SIG-M5 treated with dmso at 0.1 percent for 504 hours (cell line): Measurements from ENCODE around the gene ATP2B1.
A peak's percentile ranks its signal among the peaks of the same experiment; 100 is the strongest.

Source experiments
- DNase-seq: peaks from one replicate; lab custom pipeline; 2025; ENCODE audit not compliant: unreplicated experiment; lab: John Stamatoyannopoulos, UW

ATP2B1 gene

GRCh38 chr12:89694542-89694941 lies 14.1 kb downstream of the ATP2B1 start:
- DNase-seq: no peak

GRCh38 chr12:89693639-89694202 lies 14.9 kb downstream of the ATP2B1 start:
- DNase-seq: no peak

DNA sequence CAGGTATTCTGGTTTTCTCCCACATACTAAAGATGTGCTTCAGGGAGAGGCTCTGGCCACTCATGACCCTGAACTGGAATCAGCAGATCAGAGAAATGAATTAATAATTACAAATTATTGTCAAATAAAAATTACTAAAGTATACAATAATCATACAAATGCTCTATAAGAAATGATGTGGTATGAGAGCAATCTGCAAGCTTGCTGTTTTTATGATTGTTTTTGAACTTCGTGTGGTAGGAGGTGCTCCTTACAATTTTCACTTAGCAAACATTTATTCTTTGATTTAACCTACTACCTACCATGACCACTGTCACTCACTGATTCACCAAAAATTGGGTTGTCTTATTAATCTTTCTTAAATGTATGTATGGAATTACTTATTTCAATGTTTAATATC lies 16.2 kb downstream of the ATP2B1 start:
- DNase-seq: no peak

DNA sequence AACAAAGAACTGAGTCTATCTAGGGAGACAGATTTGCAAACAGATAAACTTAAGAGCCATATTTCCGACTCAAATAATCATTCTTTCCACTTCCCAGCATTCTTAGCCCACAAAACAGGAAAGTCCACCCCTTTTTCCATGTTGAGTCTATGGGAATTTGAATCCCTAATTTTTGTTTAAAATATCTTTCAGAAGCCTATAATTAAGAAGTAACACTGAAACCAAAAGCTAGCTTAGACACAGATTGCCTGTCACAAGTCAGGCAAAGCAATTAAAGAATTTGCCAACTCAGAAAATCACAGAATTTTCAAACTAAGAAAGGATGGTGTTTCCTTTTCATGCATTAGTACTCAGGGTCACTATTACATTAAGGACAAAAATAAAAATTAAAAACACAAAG lies 17.0 kb downstream of the ATP2B1 start:
- no peak for DNase-seq

GRCh38 chr12:89690925-89691324 lies 17.7 kb downstream of the ATP2B1 start:
- DNase-seq: no peak

GRCh38 chr12:89689306-89689705 lies 19.3 kb downstream of the ATP2B1 start:
- DNase-seq: no peak

DNA sequence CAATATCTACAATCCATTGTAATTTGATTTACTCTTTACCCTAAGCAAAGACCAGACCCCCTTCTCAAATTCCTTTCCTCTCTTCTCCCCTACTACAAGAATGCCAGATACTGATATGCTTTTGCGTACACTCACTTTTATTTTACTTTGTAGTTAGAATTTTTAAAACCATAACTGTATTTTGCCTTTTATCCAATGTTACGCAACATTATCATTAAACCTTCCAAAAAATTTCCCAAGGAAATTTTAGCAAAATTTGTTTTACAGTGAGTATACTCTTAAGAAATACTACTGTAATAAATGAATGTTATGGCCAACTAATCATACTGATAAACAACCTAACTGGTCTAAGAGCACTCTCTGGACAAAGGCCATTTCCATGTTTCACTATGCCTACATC lies 22.3 kb downstream of the ATP2B1 start:
- no peak for DNase-seq

DNA sequence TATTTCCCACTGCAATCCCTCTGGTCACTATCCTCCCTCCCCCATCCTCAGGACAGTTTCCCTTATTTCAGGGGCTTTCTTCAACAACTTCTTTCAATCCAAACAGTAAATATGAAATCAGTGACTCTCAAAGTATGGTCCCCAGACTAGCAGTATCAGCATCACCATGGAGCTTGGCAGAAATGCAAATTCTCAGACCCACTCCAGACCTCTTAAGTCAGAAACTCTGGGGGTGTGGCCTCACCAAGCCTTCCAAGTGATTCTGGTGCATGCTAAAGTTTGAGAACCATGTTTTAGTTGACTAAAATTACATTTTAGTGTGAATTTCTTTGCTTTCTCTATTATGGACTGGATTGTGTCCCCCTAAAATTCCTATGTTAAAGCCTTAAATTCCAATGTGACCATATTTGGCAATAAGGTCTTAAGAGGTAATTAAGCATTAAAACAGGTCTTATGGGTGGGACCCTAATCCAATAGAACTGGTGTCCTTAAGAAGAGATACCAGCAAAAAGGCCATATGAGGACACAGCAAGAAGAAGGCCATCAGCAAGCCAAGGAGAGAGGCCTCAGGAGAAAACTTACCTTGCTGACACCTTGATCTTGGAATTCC lies 23.2 kb downstream of the ATP2B1 start:
- no peak for DNase-seq

- DNase-seq: no peak
Observed at GRCh38 chr12:89684136-89684535, 24.5 kb downstream of the ATP2B1 start.

- DNase-seq: no peak
Observed at GRCh38 chr12:89682284-89682683, 26.4 kb downstream of the ATP2B1 start.

- no peak for DNase-seq
Observed at GRCh38 chr12:89680409-89680808, 28.2 kb downstream of the ATP2B1 start.

- DNase-seq: no peak
Observed at GRCh38 chr12:89679631-89680030, 29.0 kb downstream of the ATP2B1 start.

GRCh38 chr12:89678225-89678624 lies 30.4 kb downstream of the ATP2B1 start:
- DNase-seq: no peak

- DNase-seq: no peak
Observed at GRCh38 chr12:89676930-89677329, 31.7 kb downstream of the ATP2B1 start.

- no peak for DNase-seq
Observed at GRCh38 chr12:89674326-89674942, 34.2 kb downstream of the ATP2B1 start.

DNA sequence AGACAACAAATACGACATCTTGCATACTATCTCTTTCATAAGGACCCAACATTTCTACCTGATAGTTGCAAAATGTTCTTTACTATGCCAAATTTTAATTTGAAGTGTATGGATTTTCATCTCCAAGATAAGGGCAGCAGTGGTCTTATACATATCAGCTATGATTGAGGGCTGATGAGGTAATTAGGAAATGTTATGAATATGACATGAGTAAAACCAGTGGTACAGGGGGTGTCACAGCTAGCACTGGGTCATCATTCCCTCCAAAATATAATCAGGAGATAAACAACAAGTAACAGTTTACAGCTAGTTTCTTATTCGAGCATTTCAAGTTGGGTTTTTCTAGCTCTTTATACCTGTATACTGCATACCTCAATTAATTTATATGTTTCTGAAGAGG lies 35.0 kb downstream of the ATP2B1 start:
- DNase-seq: no peak

DNA sequence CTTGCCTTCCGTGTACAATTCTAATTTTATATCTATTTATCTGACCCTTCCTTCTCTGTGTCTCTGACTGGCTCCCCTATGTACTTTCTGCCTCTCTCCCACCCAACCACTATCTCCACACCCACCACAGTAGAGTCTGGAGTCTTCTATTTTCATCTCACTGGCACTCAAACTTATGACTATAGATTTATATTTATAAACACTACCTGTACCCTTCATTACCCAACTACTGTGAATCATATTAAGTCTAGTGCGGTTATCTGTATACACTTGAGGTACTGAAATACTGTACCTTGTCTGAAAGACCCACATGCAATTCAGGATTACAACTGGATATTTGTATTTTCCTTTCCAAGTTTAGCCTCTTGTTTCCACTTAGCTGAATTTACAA lies 36.1 kb downstream of the ATP2B1 start:
- no peak for DNase-seq

DNA sequence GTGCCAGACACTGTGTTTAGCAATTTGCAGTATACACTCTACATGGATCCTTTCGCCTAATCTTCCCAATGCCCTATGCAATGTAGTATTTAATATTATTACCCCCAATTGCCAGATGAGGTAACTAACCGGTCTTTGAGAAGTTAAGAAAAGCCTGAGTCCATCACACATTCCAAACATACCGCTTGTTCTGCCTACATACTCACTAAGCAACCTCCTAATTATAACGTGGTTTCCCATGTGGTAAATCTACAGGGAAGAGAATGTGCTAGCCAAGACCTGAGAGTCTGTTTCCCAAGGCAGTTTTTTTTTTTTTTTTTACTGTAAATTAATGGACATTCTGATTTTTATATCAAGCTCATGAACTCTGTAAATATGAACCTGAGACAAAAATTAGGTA lies 37.2 kb downstream of the ATP2B1 start:
- DNase-seq: no peak

DNA sequence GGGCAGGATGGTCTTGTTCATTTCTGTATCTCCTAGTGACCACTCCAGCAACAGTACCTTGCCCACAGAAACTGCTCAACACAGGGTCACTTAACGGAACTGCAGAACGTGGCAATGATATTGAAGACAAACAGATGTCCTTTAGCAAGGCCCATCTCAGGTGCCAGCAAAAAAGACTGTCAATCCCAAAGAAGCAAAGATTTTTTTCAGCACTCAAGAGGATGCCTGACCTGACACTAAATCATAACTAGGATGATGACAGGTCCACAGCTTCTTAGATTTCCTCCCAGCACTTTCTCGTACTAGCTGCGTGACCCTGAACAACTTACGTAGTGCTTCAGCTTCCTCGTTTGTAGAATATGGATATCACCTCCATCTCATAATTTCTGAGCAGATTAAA lies 39.4 kb downstream of the ATP2B1 start:
- no peak for DNase-seq

DNA sequence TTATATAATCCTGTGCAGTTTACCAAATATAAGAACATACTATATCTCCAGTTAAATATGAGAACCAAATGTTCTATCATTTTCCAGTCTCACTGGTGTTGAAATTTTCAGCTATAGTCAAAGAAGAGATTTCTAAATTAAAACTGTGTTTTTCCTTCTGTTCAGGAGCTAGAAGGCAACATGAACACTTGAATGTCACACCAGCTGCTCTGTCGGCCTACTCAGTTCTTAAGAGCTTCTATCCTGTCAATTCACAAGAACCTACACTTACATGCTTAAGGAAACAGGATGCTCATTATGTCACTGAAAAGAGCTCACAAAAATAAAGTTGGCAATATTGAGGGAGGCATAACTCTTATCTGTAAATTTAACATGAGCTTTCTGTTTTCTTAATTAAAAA lies 43.1 kb downstream of the ATP2B1 start:
- DNase-seq: no peak

GRCh38 chr12:89664441-89664840 lies 44.2 kb downstream of the ATP2B1 start:
- no peak for DNase-seq

DNA sequence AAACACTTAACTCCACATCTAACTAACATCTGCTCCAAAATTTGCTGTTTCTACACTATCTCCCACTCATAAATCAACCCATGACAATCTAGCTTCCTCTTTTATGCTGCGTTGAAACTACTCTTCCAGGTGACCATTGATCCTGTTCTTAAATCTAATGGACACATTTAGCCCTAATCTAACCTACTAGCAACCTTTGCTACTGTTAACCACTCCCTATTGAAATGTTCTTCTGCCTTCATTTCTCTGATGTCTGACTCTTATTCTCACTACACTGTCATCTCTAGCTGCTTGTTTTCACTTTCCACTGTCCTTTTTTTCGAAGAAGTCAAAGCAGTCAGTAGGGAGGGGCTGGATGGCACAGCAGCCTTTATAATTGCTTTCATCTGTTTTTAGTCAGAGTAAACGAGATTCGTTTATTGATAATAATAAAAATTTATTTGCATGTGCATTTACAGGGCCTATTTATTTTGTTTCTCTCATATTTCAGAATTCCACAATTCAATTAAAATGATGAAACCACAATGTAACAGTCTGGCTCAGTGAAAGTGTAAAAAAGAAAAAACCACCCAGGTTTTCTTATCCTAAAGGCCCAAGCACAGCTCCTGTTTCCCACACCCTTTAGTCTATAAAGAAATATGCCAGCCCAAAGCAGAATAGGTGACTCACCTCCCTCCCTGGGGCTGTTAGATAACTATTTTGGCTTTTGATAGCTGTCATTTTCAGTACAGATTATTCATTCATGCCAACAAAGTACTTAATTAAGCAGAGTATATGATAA lies 44.9 kb downstream of the ATP2B1 start:
- DNase-seq: peak; percentile 10
